GM21423 (cell line): Measurements from ENCODE around the gene EEF1AKMT3.
"Not testable (repeated sequence)": the region's sequence is repeated elsewhere in the genome, so short reads cannot be mapped to it uniquely, and the experiment has no call there.

Experiments used
- ATAC-seq: cut with Tn5 transposase; IDR thresholded peaks from one replicate; pipeline ENCODE4 v1.9.1; 2021; ENCODE audit warnings: mild to moderate bottlenecking, moderate library complexity; ENCODE audit not compliant: unreplicated experiment

The EEF1AKMT3 gene

GRCh38 chr12:57815177-57816000 lies 43.0 kb downstream of the EEF1AKMT3 start:
- ATAC-seq, result no peak

GRCh38 chr12:57816001-57816854 lies 43.8 kb downstream of the EEF1AKMT3 start:
- no peak for ATAC-seq

- ATAC-seq, result no peak
Measured at GRCh38 chr12:57816855-57817151, 44.4 kb downstream of the EEF1AKMT3 start.

- ATAC-seq, result no peak
Measured at GRCh38 chr12:57817261-57817989, 45.0 kb downstream of the EEF1AKMT3 start.

- ATAC-seq, result not testable (repeated sequence)
Measured at GRCh38 chr12:57817990-57818331, 45.5 kb downstream of the EEF1AKMT3 start.

- not testable (repeated sequence) for ATAC-seq
Measured at GRCh38 chr12:57820119-57820518, 47.7 kb downstream of the EEF1AKMT3 start.

- not testable (repeated sequence) for ATAC-seq
Measured at GRCh38 chr12:57821015-57821414, 48.6 kb downstream of the EEF1AKMT3 start.

- ATAC-seq, result no peak
Measured at GRCh38 chr12:57821474-57822214, 49.2 kb downstream of the EEF1AKMT3 start.

- ATAC-seq, result no peak
Measured at GRCh38 chr12:57822392-57823130, 50.1 kb downstream of the EEF1AKMT3 start.

- ATAC-seq, result no peak
Measured at GRCh38 chr12:57823131-57823907, 50.9 kb downstream of the EEF1AKMT3 start.

- ATAC-seq, result no peak
Measured at GRCh38 chr12:57823908-57824640, 51.7 kb downstream of the EEF1AKMT3 start.

GRCh38 chr12:57825451-57825850 lies 53.0 kb downstream of the EEF1AKMT3 start:
- ATAC-seq, result no peak

- ATAC-seq, result no peak
Measured at GRCh38 chr12:57826400-57826799, 54.0 kb downstream of the EEF1AKMT3 start.

- ATAC-seq, result no peak
Measured at GRCh38 chr12:57826966-57827365, 54.6 kb downstream of the EEF1AKMT3 start.

- no peak for ATAC-seq
Measured at GRCh38 chr12:57829025-57829777, 56.8 kb downstream of the EEF1AKMT3 start.

- no peak for ATAC-seq
Measured at GRCh38 chr12:57830393-57830792, 58.0 kb downstream of the EEF1AKMT3 start.
